GM12878 (cell line): ENCODE results near the gene RPTN.

Experiments used
- EGR1 ChIP-seq, 2 experiments: IDR thresholded peaks; 1 replicate in 1 of 2; 2 replicates in 1 of 2; pipeline ENCODE4 v1.6.1; 2011 to 2012; ENCODE audit warnings: low read depth in 2 of 2, low read length in 2 of 2, borderline replicate concordance in 1 of 2, mild to moderate bottlenecking in 1 of 2, moderate library complexity in 1 of 2
- POLR2AphosphoS2 ChIP-seq: IDR thresholded peaks from 2 replicates; pipeline ENCODE4 v1.6.1; 2011; ENCODE audit warnings: low read depth, mild to moderate bottlenecking, low read length, improper control_type of control experiment, moderate library complexity
- RELA ChIP-seq: fragments of 450-650 bp; IDR thresholded peaks from 2 replicates; pipeline ENCODE4 v1.8.0; 2014; ENCODE audit warnings: borderline replicate concordance; ENCODE audit not compliant: partially characterized antibody
- TF ChIP-seq, protein P1 (sequence below), 3 experiments: IDR thresholded peaks in 2 of 3; conservative IDR thresholded peaks in 1 of 3; 2 replicates each; pipeline ENCODE4 v1.5.1; 2011; ENCODE audit warnings: low read depth in 3 of 3, low read length in 3 of 3, mild to moderate bottlenecking in 3 of 3, control low read depth in 2 of 3, moderate library complexity in 2 of 3, inconsistent platforms in 1 of 3, mixed read lengths in 1 of 3; ENCODE audit not compliant: control insufficient read depth in 2 of 3, insufficient read depth in 1 of 3; ENCODE audit errors: extremely low read depth in 1 of 3

DNA sequence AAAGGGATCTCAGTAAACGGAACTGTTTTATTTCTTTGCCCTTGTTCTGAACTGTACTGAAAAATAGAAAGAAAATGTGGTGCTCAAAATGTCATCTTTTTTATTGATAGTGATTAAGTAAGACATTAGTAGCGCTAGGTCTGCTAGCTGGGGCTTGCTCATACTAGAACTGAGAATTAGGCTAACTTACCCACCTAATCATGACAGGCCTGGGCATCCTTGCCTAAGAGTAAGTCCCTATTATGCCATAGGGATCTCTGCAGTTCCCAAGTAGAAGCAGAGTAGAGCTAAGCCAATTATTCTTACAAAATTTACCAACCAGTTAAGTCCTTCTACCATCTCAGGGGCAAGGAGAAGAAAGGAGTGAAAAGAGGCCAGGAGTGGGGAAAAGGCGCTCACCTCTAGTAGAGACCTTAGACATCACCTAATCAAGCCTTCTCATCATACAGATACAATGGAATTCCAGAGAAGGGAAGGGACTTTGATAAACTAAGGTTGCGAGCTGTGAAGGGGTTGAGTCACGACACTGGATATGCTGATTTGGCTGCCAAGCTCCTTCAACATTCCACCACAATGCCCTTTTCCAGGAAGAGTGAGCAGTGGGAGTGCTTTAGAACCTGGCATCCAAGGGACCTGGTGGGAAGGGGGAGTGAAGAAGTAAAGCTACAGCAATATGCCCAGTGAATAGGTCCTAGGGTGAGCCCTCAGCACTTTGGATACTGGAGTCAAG is 27.7 kb upstream of the RPTN start:
- TF ChIP-seq, protein P1, sequence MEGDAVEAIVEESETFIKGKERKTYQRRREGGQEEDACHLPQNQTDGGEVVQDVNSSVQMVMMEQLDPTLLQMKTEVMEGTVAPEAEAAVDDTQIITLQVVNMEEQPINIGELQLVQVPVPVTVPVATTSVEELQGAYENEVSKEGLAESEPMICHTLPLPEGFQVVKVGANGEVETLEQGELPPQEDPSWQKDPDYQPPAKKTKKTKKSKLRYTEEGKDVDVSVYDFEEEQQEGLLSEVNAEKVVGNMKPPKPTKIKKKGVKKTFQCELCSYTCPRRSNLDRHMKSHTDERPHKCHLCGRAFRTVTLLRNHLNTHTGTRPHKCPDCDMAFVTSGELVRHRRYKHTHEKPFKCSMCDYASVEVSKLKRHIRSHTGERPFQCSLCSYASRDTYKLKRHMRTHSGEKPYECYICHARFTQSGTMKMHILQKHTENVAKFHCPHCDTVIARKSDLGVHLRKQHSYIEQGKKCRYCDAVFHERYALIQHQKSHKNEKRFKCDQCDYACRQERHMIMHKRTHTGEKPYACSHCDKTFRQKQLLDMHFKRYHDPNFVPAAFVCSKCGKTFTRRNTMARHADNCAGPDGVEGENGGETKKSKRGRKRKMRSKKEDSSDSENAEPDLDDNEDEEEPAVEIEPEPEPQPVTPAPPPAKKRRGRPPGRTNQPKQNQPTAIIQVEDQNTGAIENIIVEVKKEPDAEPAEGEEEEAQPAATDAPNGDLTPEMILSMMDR (IDR thresholded peaks at IDR 0.05 in 2 of 3, conservative IDR thresholded peaks at IDR 0.05 in 1 of 3; ENCODE audit: control insufficient read depth in 2 of 3, extremely low read depth in 1 of 3, insufficient read depth in 1 of 3, low read depth in 3 of 3, low read length in 3 of 3): no peak
- TF ChIP-seq RELA: no peak
- TF ChIP-seq POLR2AphosphoS2: no peak
- no peak for TF ChIP-seq EGR1 (IDR thresholded peaks at IDR 0.05; ENCODE audit: borderline replicate concordance in 1 of 2, low read depth in 2 of 2, low read length in 2 of 2)
